ENCODE results near the gene ELFN1. TPM values are rescaled to one million over a fixed set of nuclear protein-coding genes. Genes with fewer than 3 reads are reported as not detected.
A peak's percentile ranks its signal among the peaks of the same experiment; 100 is the strongest.

ELFN1 gene
- total and polyA plus RNA-seq, 4 donors = 0.43 to 3.5 (median 3.4) TPM

DNA sequence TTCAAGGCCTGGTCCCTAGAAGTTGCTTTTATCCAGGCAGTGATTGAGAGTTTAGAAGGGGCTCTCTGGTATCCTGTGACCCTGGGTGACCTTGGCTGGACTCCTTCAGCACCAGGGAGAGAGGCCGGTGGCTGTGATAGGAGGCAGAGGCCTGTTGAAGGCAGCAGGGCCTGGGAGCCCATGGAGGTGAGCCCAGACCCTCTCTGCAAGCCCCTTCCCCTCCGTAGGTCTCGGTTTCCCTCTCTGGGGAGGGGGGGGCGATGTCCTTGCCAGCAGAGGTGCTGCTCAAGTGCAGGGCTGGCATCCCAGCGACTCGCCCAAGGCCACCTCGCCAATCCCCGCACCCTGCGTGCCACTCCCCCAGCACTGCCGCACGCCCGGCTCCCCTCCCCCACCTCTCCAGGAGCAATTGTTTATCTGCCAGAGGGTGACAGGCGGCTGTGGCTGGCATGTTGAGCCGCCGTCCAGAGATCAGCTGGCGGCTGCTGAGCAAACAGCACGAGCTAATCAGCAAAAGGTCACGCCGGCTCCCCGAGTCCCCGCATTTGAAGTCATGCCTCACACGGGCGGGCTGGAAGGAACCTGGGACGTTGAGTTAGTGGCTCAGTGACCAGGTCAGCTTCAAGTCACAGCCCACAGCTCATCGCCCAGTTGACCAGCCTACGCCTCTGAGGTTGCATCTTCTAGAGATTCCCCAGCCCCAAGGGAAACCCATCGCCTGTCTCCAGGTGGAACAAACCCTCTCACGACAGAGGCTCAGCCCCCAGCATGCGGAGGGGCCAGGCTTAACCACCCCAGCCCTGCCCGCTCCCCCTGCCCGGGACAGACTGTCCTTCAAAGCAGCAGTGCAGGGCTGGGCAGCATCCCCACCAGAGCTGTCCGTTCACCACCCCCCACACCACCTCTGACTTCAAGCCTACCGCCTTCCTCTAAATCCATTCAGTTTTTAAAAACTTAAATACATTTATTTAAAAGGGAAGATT, 43.7 kb downstream of the ELFN1 start:
- no peak overlapping the region for H3K4me3 ChIP-seq (ENCODE audit: low read depth in 1 of 3, low read length in 3 of 3)
- H3K9me3 ChIP-seq (ENCODE audit: control insufficient read depth in 4 of 4, low read length in 3 of 4) = no peaks in the 10 kb centered on the region
- H3K27me3 ChIP-seq (ENCODE audit: control insufficient read depth in 4 of 4, insufficient read depth in 4 of 4, low read length in 3 of 4) = no peaks in the 10 kb centered on the region
- DNase-seq (ENCODE audit: low spot score) = peak; percentile 69
- H3K27ac ChIP-seq (ENCODE audit: low read depth in 1 of 2, low read length in 2 of 2) = peak overlapping the region; percentile 84 to 91
- H3K4me1 ChIP-seq (ENCODE audit: control insufficient read depth in 4 of 4, insufficient read depth in 4 of 4, low read length in 3 of 4) = peaks cover 17 to 44% (median 35%) of the 10 kb centered on the region in 4 donors
- H3K9ac ChIP-seq (ENCODE audit: low read depth in 1 of 2, low read length in 2 of 2) = no peak overlapping the region
- WGBS = 27% methylated on average over 33 of the region's 33 CpGs
- no peaks in the 10 kb centered on the region for H3K36me3 ChIP-seq (ENCODE audit: control insufficient read depth in 4 of 4, insufficient read depth in 3 of 4, low read depth in 1 of 4, low read length in 3 of 4)
- TF ChIP-seq, protein P1, sequence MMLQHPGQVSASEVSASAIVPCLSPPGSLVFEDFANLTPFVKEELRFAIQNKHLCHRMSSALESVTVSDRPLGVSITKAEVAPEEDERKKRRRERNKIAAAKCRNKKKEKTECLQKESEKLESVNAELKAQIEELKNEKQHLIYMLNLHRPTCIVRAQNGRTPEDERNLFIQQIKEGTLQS (IDR thresholded peaks at IDR 0.05) = no peak
- TF ChIP-seq, protein P2, sequence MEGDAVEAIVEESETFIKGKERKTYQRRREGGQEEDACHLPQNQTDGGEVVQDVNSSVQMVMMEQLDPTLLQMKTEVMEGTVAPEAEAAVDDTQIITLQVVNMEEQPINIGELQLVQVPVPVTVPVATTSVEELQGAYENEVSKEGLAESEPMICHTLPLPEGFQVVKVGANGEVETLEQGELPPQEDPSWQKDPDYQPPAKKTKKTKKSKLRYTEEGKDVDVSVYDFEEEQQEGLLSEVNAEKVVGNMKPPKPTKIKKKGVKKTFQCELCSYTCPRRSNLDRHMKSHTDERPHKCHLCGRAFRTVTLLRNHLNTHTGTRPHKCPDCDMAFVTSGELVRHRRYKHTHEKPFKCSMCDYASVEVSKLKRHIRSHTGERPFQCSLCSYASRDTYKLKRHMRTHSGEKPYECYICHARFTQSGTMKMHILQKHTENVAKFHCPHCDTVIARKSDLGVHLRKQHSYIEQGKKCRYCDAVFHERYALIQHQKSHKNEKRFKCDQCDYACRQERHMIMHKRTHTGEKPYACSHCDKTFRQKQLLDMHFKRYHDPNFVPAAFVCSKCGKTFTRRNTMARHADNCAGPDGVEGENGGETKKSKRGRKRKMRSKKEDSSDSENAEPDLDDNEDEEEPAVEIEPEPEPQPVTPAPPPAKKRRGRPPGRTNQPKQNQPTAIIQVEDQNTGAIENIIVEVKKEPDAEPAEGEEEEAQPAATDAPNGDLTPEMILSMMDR (IDR thresholded peaks at IDR 0.05; ENCODE audit: low read depth, low read length, missing input control) = no peak
- TF ChIP-seq, protein P3, sequence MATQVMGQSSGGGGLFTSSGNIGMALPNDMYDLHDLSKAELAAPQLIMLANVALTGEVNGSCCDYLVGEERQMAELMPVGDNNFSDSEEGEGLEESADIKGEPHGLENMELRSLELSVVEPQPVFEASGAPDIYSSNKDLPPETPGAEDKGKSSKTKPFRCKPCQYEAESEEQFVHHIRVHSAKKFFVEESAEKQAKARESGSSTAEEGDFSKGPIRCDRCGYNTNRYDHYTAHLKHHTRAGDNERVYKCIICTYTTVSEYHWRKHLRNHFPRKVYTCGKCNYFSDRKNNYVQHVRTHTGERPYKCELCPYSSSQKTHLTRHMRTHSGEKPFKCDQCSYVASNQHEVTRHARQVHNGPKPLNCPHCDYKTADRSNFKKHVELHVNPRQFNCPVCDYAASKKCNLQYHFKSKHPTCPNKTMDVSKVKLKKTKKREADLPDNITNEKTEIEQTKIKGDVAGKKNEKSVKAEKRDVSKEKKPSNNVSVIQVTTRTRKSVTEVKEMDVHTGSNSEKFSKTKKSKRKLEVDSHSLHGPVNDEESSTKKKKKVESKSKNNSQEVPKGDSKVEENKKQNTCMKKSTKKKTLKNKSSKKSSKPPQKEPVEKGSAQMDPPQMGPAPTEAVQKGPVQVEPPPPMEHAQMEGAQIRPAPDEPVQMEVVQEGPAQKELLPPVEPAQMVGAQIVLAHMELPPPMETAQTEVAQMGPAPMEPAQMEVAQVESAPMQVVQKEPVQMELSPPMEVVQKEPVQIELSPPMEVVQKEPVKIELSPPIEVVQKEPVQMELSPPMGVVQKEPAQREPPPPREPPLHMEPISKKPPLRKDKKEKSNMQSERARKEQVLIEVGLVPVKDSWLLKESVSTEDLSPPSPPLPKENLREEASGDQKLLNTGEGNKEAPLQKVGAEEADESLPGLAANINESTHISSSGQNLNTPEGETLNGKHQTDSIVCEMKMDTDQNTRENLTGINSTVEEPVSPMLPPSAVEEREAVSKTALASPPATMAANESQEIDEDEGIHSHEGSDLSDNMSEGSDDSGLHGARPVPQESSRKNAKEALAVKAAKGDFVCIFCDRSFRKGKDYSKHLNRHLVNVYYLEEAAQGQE (IDR thresholded peaks at IDR 0.05) = peak; percentile 84
- TF ChIP-seq JUND (IDR thresholded peaks at IDR 0.05) = peak; percentile 24 to 69
- TF ChIP-seq, protein P4, sequence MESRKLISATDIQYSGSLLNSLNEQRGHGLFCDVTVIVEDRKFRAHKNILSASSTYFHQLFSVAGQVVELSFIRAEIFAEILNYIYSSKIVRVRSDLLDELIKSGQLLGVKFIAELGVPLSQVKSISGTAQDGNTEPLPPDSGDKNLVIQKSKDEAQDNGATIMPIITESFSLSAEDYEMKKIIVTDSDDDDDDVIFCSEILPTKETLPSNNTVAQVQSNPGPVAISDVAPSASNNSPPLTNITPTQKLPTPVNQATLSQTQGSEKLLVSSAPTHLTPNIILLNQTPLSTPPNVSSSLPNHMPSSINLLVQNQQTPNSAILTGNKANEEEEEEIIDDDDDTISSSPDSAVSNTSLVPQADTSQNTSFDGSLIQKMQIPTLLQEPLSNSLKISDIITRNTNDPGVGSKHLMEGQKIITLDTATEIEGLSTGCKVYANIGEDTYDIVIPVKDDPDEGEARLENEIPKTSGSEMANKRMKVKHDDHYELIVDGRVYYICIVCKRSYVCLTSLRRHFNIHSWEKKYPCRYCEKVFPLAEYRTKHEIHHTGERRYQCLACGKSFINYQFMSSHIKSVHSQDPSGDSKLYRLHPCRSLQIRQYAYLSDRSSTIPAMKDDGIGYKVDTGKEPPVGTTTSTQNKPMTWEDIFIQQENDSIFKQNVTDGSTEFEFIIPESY (IDR thresholded peaks at IDR 0.05) = peak; percentile 83
- TF ChIP-seq EGR1 (IDR thresholded peaks at IDR 0.05; ENCODE audit: low read depth in 2 of 2) = peak; percentile 46 to 81
- TF ChIP-seq FOXA2 (IDR thresholded peaks at IDR 0.05) = peak; percentile 72
- TF ChIP-seq TAF1 (conservative IDR thresholded peaks at IDR 0.05) = peak; percentile 43
- TF ChIP-seq, protein P5, sequence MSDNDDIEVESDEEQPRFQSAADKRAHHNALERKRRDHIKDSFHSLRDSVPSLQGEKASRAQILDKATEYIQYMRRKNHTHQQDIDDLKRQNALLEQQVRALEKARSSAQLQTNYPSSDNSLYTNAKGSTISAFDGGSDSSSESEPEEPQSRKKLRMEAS (IDR thresholded peaks at IDR 0.05) = peak; percentile 82
- peak in 1 of 2 donors; percentile 41 for TF ChIP-seq GABPA (IDR thresholded peaks at IDR 0.05 in 1 of 2, conservative IDR thresholded peaks at IDR 0.05 in 1 of 2)
- TF ChIP-seq SP1 (IDR thresholded peaks at IDR 0.05) = peak; percentile 84
- TF ChIP-seq RXRA (IDR thresholded peaks at IDR 0.05) = peak; percentile 87 to 97
- TF ChIP-seq HNF4A (conservative IDR thresholded peaks at IDR 0.05) = peak; percentile 84 to 95
- TF ChIP-seq YY1 (IDR thresholded peaks at IDR 0.05) = peak; percentile 57
- TF ChIP-seq NR2F2 (IDR thresholded peaks at IDR 0.05) = no peak
- TF ChIP-seq HNF4G (IDR thresholded peaks at IDR 0.05) = peak; percentile 55
- TF ChIP-seq FOXA1 (IDR thresholded peaks at IDR 0.05) = peak; percentile 86
- peak; percentile 46 to 49 for TF ChIP-seq RAD21 (IDR thresholded peaks at IDR 0.05)
